Thyroid gland (tissue), 4 donors: ENCODE results near the gene KANSL1. TPM values are rescaled to one million over a fixed set of nuclear protein-coding genes. Genes with fewer than 3 reads are reported as not detected.

ENCODE experiments used
- DNase-seq, 2 donors: peaks; one replicate each; pipeline ENCODE4 v3.0.0-alpha.2; 2019
- H3K27ac ChIP-seq, 3 donors: fragments of 200-600 bp; sonication (generic); 1 replicate in 2 of 3; 2 replicates in 1 of 3; pipeline ENCODE4 v1.5.1; 2016 to 2019; ENCODE audit warnings: mild to moderate bottlenecking in 1 of 3, moderate library complexity in 1 of 3
- H3K27me3 ChIP-seq: fragments of 200-600 bp; sonication (generic); one replicate; pipeline ENCODE4 v1.5.1; 2019
- H3K36me3 ChIP-seq, 2 donors: fragments of 200-600 bp; sonication (generic); one replicate each; pipeline ENCODE4 v1.5.1; 2016 to 2019
- H3K4me1 ChIP-seq, 2 donors: fragments of 200-600 bp; sonication (generic); one replicate each; pipeline ENCODE4 v1.5.1; 2017 to 2019
- H3K4me3 ChIP-seq, 3 donors: fragments of 200-600 bp; sonication (generic); replicated peaks in 1 of 3; 1 replicate in 2 of 3; 2 replicates in 1 of 3; pipeline ENCODE4 v1.5.1; 2016; ENCODE audit warnings: mild to moderate bottlenecking in 1 of 3
- H3K9me3 ChIP-seq: fragments of 200-600 bp; sonication (generic); one replicate; pipeline ENCODE4 v1.5.1; 2017
- POLR2A ChIP-seq, 2 donors: fragments of 450-650 bp; IDR thresholded peaks; one replicate each; pipeline ENCODE4 v1.6.1; 2017; ENCODE audit warnings: antibody characterized with exemption in 2 of 2, mild to moderate bottlenecking in 2 of 2, moderate library complexity in 1 of 2
- WGBS, 2 donors: methylation state at CpG; one replicate each; pipeline ENCODE4 v1.1.5; 2017; 5-methylcytosine and 5-hydroxymethylcytosine counted together
- intact Hi-C: fragments of 100-400 bp; cut with DNase I; formaldehyde crosslinking; loops from one replicate; pipeline ENCODE4 v1.15.1; 2023
- total RNA-seq, 4 donors: library from RNA; depleted of rRNA; stranded (reverse); fragments of >200 nt; gene quantifications; one replicate each; pipeline ENCODE4 v1.2.3, GENCODE V29; 2016
- TF ChIP-seq, protein P1 (sequence below), 6 experiments: fragments of 200-600 bp in 3 of 6; fragments of 450-650 bp in 3 of 6; sonication (generic) in 3 of 6; IDR thresholded peaks; one replicate each; pipeline ENCODE4 v1.5.1; 2016 to 2019; ENCODE audit warnings: antibody characterized with exemption in 6 of 6, mild to moderate bottlenecking in 2 of 6, inconsistent platforms in 1 of 6, moderate library complexity in 1 of 6

The KANSL1 gene
- total RNA-seq, 4 donors from 2014 or later = 90.7 to 209 (median 124) TPM

- intact Hi-C loops = no loop called here
- H3K36me3 ChIP-seq = no peaks in the 10 kb centered on the region
- DNase-seq = no peak
- H3K4me3 ChIP-seq = no peak overlapping the region
- no peak overlapping the region for H3K27ac ChIP-seq
- 81 to 83% methylated on average over 23 to 31 of the region's 31 CpGs for WGBS, 2 donors
- no peaks in the 10 kb centered on the region for H3K4me1 ChIP-seq
- no peak for TF ChIP-seq POLR2A (IDR thresholded peaks at IDR 0.05)
- TF ChIP-seq, protein P1, sequence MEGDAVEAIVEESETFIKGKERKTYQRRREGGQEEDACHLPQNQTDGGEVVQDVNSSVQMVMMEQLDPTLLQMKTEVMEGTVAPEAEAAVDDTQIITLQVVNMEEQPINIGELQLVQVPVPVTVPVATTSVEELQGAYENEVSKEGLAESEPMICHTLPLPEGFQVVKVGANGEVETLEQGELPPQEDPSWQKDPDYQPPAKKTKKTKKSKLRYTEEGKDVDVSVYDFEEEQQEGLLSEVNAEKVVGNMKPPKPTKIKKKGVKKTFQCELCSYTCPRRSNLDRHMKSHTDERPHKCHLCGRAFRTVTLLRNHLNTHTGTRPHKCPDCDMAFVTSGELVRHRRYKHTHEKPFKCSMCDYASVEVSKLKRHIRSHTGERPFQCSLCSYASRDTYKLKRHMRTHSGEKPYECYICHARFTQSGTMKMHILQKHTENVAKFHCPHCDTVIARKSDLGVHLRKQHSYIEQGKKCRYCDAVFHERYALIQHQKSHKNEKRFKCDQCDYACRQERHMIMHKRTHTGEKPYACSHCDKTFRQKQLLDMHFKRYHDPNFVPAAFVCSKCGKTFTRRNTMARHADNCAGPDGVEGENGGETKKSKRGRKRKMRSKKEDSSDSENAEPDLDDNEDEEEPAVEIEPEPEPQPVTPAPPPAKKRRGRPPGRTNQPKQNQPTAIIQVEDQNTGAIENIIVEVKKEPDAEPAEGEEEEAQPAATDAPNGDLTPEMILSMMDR (IDR thresholded peaks at IDR 0.05) = no peak
- H3K9me3 ChIP-seq = no peaks in the 10 kb centered on the region
- H3K27me3 ChIP-seq = no peaks in the 10 kb centered on the region
Observed at GRCh38 chr17:45996282-45996937, 196.8 kb downstream of the KANSL1 start.

DNA sequence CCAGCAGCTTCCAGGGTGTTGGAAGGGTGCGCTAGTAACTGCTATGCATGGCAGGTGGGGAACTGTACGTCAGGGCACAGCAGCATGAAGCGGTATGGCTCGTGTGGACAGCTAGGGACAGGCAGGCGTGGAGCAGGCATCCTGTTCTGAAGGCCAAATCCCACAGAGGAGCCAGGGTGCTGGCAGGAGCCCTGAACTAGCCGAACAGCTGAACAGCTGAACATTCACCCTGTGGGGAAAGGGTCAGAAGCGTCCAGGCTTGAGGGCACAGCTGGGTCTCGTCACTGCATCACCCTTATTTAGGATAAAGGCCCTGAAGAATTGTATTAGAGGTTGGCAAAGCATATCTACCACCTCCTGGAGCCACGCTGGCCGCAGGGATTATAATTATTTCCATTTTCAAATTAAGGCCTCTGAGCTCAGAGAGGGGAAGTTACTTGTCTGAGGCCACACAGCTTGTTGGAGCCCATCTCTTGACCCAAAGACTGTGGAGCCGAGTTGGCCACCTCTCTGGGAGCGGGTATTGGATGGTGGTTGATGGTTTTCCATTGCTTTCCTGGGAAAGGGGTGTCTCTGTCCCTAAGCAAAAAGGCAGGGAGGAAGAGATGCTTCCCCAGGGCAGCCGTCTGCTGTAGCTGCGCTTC, 197.5 kb downstream of the KANSL1 start:
- intact Hi-C loops = no loop called here
- Histone ChIP-seq H3K9me3 (no peaks in the 10 kb centered on the region), H3K36me3 (no peaks in the 10 kb centered on the region), H3K4me1 (no peaks in the 10 kb centered on the region), H3K4me3 (no peak overlapping the region), H3K27ac (no peak overlapping the region), H3K27me3 (no peaks in the 10 kb centered on the region)
- 79 to 87% methylated on average over 12 to 14 of the region's 14 CpGs for WGBS, 2 donors
- TF ChIP-seq POLR2A (IDR thresholded peaks at IDR 0.05) = no peak
- TF ChIP-seq, protein P1 (IDR thresholded peaks at IDR 0.05) = no peak
- no peak for DNase-seq

GRCh38 chr17:45994987-45995386, 198.2 kb downstream of the KANSL1 start:
- no peaks in the 10 kb centered on the region for H3K4me1 ChIP-seq
- TF ChIP-seq, protein P1 (IDR thresholded peaks at IDR 0.05) = no peak
- TF ChIP-seq POLR2A (IDR thresholded peaks at IDR 0.05) = no peak

DNA sequence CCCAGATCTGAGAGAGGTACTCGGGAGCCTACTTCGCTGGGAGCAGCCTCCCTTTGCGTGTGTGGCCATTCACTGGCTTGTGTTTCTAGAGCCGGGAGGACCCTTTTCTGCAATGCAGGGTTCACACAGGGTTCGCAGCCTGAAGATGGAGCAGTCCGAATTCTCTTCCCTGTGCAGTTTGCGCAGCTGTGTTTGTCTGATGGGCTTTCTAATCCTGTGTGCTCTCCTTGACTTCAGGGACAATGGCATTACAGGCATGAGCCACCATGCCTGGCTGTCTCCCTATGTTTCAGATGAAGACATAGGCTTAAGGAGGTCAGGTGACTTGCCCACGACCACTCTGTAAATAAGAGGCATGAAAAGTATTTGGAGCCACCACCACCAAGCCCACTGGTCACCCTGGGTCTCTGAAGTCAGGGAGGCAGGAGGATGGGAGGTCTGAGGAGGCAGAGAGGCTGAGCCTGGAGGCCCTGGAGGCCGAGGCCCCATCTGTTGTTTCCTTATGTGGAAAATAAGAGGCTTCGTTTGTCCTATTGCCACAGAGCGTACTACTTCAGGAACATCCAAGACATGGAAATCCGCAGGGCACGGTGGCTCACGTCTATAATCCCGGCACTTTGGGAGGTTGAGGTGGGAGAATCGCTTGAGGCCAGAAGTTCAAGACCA, 199.1 kb downstream of the KANSL1 start:
- DNase-seq = no peak
- Histone ChIP-seq H3K27ac (no peak overlapping the region), H3K9me3 (no peaks in the 10 kb centered on the region), H3K27me3 (no peaks in the 10 kb centered on the region), H3K4me3 (no peak overlapping the region), H3K4me1 (no peaks in the 10 kb centered on the region), H3K36me3 (no peaks in the 10 kb centered on the region)
- TF ChIP-seq POLR2A (IDR thresholded peaks at IDR 0.05) = no peak
- TF ChIP-seq, protein P1 (IDR thresholded peaks at IDR 0.05) = no peak
- intact Hi-C loops = no loop called here
- WGBS, 2 donors = 87 to 88% methylated on average over 11 to 16 of the region's 16 CpGs

More at GRCh38 chr17:45994987-45995386, 198.2 kb downstream of the KANSL1 start:
- no peak overlapping the region for H3K27ac ChIP-seq
- H3K36me3 ChIP-seq = no peaks in the 10 kb centered on the region
- no peaks in the 10 kb centered on the region for H3K27me3 ChIP-seq
- DNase-seq = no peak
- H3K9me3 ChIP-seq = no peaks in the 10 kb centered on the region
- intact Hi-C loops = no loop called here
- 88 to 90% methylated on average over 8 of the region's 8 CpGs for WGBS, 2 donors
- no peak overlapping the region for H3K4me3 ChIP-seq

- Histone ChIP-seq H3K36me3 (no peaks in the 10 kb centered on the region), H3K4me3 (no peak overlapping the region), H3K27me3 (no peaks in the 10 kb centered on the region), H3K27ac (no peak overlapping the region), H3K9me3 (no peaks in the 10 kb centered on the region), H3K4me1 (no peaks in the 10 kb centered on the region)
- 82% methylated on average over 10 of the region's 10 CpGs for WGBS, 2 donors
- no peak for DNase-seq
- intact Hi-C loops = no loop called here
- TF ChIP-seq POLR2A (IDR thresholded peaks at IDR 0.05) = no peak
- TF ChIP-seq, protein P1 (IDR thresholded peaks at IDR 0.05) = no peak
Observed at GRCh38 chr17:45992904-45993303, 200.3 kb downstream of the KANSL1 start.
